HEK293T (cell line): ENCODE data around the gene DIABLO.

Source experiments
- CTCF ChIA-PET: fragments of 350-600 bp; formaldehyde crosslinking; extraction: SDS; loops from one replicate; lab custom pipeline; 2021; ENCODE audit warnings: antibody characterized with exemption, inconsistent platforms; lab: Yijun Ruan, JAX
- POLR2A ChIA-PET: fragments of 350-600 bp; formaldehyde crosslinking; extraction: SDS; loops from one replicate; lab custom pipeline; 2020; ENCODE audit warnings: antibody characterized with exemption, inconsistent platforms; lab: Yijun Ruan, JAX
- DNase-seq: peaks from one replicate; pipeline ENCODE4 v3.0.0; 2012; ENCODE audit warnings: mixed read lengths; ENCODE audit errors: extremely low spot score
- ARNT ChIP-seq: fragments of 450-650 bp; IDR thresholded peaks from 2 replicates; pipeline ENCODE4 v1.6.1; 2017; ENCODE audit warnings: mild to moderate bottlenecking
- BHLHE40 ChIP-seq: fragments of 450-650 bp; IDR thresholded peaks from 2 replicates; pipeline ENCODE4 v1.6.1; 2016; ENCODE audit warnings: mild to moderate bottlenecking, moderate library complexity, borderline replicate concordance
- CTBP1 ChIP-seq: fragments of 450-650 bp; IDR thresholded peaks from 2 replicates; pipeline ENCODE4 v1.6.1; 2016; ENCODE audit warnings: borderline replicate concordance
- ELF4 ChIP-seq: fragments of 450-650 bp; IDR thresholded peaks from 2 replicates; pipeline ENCODE4 v1.6.1; 2017; ENCODE audit warnings: antibody characterized with exemption
- FOXA1 ChIP-seq: fragments of 450-650 bp; IDR thresholded peaks from 2 replicates; pipeline ENCODE4 v1.6.1; 2016; ENCODE audit warnings: mild to moderate bottlenecking
- FOXK2 ChIP-seq: fragments of 450-650 bp; IDR thresholded peaks from 2 replicates; pipeline ENCODE4 v1.6.1; 2016; ENCODE audit warnings: mild to moderate bottlenecking
- FOXM1 ChIP-seq: fragments of 450-650 bp; IDR thresholded peaks from 2 replicates; pipeline ENCODE4 v1.6.1; 2017; ENCODE audit warnings: mild to moderate bottlenecking, borderline replicate concordance
- HDGF ChIP-seq: fragments of 450-650 bp; IDR thresholded peaks from 2 replicates; pipeline ENCODE4 v1.6.1; 2017; ENCODE audit warnings: antibody characterized with exemption, borderline replicate concordance
- L3MBTL2 ChIP-seq: fragments of 450-650 bp; conservative IDR thresholded peaks from 2 replicates; pipeline ENCODE4 v1.6.1; 2016; ENCODE audit warnings: mild to moderate bottlenecking
- LEF1 ChIP-seq: fragments of 450-650 bp; IDR thresholded peaks from 2 replicates; pipeline ENCODE4 v1.6.1; 2017; ENCODE audit warnings: mild to moderate bottlenecking, borderline replicate concordance
- NFRKB ChIP-seq: fragments of 450-650 bp; IDR thresholded peaks from 2 replicates; pipeline ENCODE4 v1.6.1; 2016; ENCODE audit warnings: mild to moderate bottlenecking, moderate library complexity
- SP1 ChIP-seq: fragments of 450-650 bp; IDR thresholded peaks from 2 replicates; pipeline ENCODE4 v1.6.1; 2017
- SUZ12 ChIP-seq: fragments of 450-650 bp; IDR thresholded peaks from 2 replicates; pipeline ENCODE4 v1.6.1; 2016; ENCODE audit warnings: mild to moderate bottlenecking
- TARDBP ChIP-seq: fragments of 450-650 bp; IDR thresholded peaks from 2 replicates; pipeline ENCODE4 v1.6.1; 2016
- ZNF384 ChIP-seq: fragments of 450-650 bp; IDR thresholded peaks from 2 replicates; pipeline ENCODE4 v1.6.1; 2016
- TF ChIP-seq, protein P1 (sequence below): fragments of 450-650 bp; IDR thresholded peaks from 2 replicates; pipeline ENCODE4 v1.6.1; 2016

DIABLO gene

DNA sequence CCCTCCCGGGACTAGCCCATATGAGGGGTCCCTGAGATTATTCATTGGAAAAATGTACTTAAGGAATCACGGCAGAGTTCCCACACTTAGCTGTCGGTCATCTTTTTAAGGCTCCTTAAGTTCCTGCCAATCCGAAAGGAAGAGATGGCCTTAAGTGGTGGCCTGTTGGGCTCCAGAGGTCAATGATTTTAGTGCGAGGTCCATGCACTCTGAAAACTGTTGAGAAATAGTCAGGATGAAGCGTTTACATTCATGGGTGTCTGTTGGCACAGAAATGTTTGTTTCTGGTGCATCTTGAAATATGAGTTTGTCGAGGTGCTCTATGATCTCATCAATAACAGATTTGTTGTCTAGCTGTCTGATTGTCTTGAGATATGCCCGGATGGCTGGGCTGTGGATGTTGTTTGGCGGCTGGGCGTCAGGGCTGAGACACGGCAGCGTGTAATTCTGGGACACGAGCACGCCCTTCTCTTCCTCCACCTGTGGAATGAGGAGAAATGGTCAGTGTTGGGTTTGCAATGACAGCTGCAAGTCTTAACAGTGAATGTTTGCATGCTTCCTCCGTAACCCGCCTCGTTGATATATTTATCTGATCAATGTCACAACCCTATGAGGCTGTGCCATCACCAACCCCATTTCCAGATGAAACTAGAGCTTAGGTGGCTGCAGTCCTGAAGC lies 53.5 kb downstream of the DIABLO start:
- TF ChIP-seq SP1 (no peak), ZNF384 (no peak), TARDBP (no peak), ELF4 (no peak), ARNT (no peak), LEF1 (no peak)
- DNase-seq = no peak
- ChIA-PET CTCF (interaction anchor here (0.6 kb wide), 1 partner anchor 124 kb away, joined by 3 read pairs; no protein-coding TSS in a partner anchor), POLR2A (no interaction called here)

DNA sequence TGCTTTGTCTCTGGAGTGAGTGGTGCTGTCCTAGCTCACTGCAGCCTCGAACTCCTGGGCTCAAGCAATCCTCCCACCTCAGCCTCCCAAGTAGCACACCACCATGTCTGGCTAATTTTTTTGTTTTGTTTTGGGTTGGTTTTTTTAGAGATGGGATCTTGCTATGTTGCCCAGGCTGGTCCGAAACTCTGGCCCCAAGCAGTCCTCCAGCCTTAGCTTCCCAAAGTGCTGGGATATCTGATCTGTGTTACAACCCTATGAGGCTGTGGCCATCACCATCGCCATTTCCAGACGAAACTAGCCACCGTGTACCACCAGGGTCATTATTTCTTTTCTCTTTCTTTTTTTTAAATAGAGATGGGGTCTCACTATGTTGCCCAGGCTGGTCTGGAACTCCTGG lies 54.5 kb downstream of the DIABLO start:
- POLR2A ChIA-PET = no interaction called here
- CTCF ChIA-PET = no interaction called here
- no peak for DNase-seq
- no peak for TF ChIP-seq CTBP1
- no peak for TF ChIP-seq ARNT
- TF ChIP-seq SP1 = no peak
- no peak for TF ChIP-seq TARDBP
- no peak for TF ChIP-seq ZNF384
- TF ChIP-seq, protein P1, sequence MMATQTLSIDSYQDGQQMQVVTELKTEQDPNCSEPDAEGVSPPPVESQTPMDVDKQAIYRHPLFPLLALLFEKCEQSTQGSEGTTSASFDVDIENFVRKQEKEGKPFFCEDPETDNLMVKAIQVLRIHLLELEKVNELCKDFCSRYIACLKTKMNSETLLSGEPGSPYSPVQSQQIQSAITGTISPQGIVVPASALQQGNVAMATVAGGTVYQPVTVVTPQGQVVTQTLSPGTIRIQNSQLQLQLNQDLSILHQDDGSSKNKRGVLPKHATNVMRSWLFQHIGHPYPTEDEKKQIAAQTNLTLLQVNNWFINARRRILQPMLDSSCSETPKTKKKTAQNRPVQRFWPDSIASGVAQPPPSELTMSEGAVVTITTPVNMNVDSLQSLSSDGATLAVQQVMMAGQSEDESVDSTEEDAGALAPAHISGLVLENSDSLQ = no peak
- no peak for TF ChIP-seq HDGF
- no peak for TF ChIP-seq FOXA1
- TF ChIP-seq NFRKB = no peak
- TF ChIP-seq SUZ12 = no peak
- no peak for TF ChIP-seq LEF1
- no peak for TF ChIP-seq FOXM1
- TF ChIP-seq BHLHE40 = no peak

DNA sequence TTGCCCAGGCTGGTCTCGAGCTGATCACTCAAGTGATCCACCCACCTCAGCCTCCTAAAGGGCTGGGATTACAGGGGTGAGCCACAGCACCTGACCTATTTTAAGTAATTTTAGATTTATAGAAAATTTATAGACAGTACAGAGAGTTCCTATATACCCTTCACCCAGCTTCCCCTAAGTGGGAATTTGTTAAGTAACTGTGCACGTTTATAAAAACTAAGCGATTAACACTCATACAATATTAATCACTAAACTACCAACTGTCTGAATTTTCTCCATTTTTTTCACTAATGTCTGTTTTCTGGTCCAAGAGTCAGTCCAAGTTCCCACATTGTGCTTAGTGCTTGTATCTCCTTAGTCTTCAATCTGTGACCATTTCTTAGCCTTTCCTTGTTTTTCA lies 57.4 kb downstream of the DIABLO start:
- DNase-seq = no peak
- POLR2A ChIA-PET = no interaction called here
- CTCF ChIA-PET = no interaction called here

DNA sequence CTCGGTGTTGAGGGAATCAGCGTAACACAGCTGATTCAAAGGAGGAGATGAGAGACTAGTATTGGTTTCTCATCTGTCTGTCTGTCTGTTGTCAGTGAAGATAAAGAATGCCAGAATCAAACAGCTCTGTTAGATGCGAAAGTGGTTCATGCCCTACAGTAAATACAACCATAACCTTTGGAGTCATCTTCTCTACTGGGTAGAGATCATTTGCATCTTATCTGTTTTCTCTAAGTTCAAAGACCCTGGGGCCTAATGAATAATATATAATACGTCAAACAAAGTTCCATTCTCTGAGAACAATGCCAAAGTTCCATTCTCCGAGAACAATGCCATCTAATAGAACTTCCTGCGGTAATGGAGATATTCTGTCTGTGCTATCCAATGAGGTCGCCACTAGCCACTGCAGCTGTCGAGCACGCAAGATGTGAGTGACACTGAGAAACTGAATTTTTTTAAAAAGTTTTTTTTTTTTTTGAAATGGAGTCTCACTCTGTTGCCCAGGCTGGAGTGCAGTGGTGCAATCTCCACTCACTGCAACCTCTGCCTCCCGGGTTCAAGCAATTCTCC lies 58.4 kb downstream of the DIABLO start:
- ChIA-PET CTCF (no interaction called here), POLR2A (no interaction called here)

More for the DNA sequence above, 57.4 kb downstream of the DIABLO start:
- no peak for TF ChIP-seq CTBP1
- TF ChIP-seq BHLHE40 = no peak
- no peak for TF ChIP-seq LEF1
- TF ChIP-seq FOXK2 = no peak
- TF ChIP-seq FOXM1 = no peak
- TF ChIP-seq SUZ12 = no peak
- no peak for TF ChIP-seq NFRKB
- TF ChIP-seq, protein P1 = no peak
- TF ChIP-seq TARDBP = no peak
- no peak for TF ChIP-seq ARNT
- TF ChIP-seq L3MBTL2 = no peak
- no peak for TF ChIP-seq SP1
- no peak for TF ChIP-seq HDGF
- TF ChIP-seq FOXA1 = no peak
- no peak for TF ChIP-seq ZNF384
- TF ChIP-seq ELF4 = no peak

DNA sequence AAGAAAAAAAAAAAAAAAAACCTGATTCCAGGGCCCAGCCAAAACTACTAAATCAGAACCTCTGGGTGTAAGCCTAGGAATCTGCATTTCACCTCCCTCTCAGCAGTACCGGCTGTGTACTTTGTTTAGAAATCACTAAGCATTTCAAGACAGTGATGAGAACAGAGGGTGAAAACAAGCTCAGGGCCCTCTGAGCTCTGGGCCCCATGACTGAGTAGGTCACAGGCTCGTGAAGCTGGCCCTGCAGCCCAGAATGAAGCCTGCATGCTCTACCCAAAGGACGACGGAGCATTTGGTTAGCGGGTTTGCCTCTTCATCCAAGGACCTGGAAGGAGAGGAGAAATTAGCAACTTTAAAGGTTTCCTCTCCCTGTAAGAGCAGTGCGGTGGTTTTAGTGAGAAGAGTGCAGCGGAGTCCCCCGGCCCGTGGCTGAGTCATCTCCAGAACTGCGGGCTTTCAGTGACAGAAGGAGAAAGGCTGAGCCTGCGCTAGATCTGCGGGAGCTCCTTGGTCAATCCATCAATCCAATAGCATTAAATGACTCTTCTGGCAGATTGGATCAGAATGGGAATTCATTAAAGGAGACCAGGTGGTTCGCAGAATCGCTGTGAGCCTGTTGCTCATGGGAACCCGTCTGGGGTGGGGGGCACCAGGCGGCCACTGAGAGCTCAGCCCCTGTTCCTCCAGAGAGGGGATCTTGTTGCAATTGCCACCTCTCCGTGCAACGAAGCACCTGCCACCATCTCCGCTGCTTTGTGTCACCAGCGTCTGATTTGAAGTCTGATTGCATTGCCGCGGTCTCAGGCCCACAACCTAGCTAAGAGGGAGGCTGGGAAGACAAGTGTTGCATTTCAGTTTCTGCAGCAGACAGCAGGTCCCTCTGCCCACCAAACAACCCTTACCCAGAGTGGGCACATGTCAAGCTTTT lies 59.2 kb downstream of the DIABLO start:
- no peak for TF ChIP-seq BHLHE40
- TF ChIP-seq FOXM1 = no peak
- TF ChIP-seq SUZ12 = no peak
- no peak for TF ChIP-seq L3MBTL2
- no peak for TF ChIP-seq ZNF384
- no peak for TF ChIP-seq TARDBP
- TF ChIP-seq ELF4 = no peak
- no peak for TF ChIP-seq SP1
- TF ChIP-seq HDGF = no peak
- no peak for TF ChIP-seq CTBP1
- TF ChIP-seq ARNT = no peak
- no peak for TF ChIP-seq FOXK2
- TF ChIP-seq, protein P1 = no peak
- no peak for TF ChIP-seq FOXA1
- TF ChIP-seq LEF1 = no peak
- TF ChIP-seq NFRKB = no peak
- ChIA-PET CTCF (no interaction called here), POLR2A (no interaction called here)
- no peak for DNase-seq

More for the DNA sequence above, 58.4 kb downstream of the DIABLO start:
- TF ChIP-seq SP1 (no peak), CTBP1 (no peak), FOXA1 (no peak), L3MBTL2 (no peak), ELF4 (no peak), TARDBP (no peak), ZNF384 (no peak), FOXK2 (no peak)
- DNase-seq = no peak
